BLaER1 treated with 17β-estradiol and CSF1 and Interleukin-3, amounts not matched to agents 10 nM and 100 nM (cell line): ENCODE results near the gene ZBTB8A.
"Not testable (repeated sequence)": the region's sequence is repeated elsewhere in the genome, so short reads cannot be mapped to it uniquely, and the experiment has no call there.

Source experiments
- H3K27ac ChIP-seq, 11 experiments: shearing (Covaris generic); formaldehyde crosslinking; 2 replicates each; pipeline ENCODE4 v1.8.1; 2022
- H3K27me3 ChIP-seq, 11 experiments: shearing (Covaris generic); formaldehyde crosslinking; 2 replicates each; pipeline ENCODE4 v1.8.1; 2022
- H3K36me3 ChIP-seq, 11 experiments: shearing (Covaris generic); formaldehyde crosslinking; 2 replicates each; pipeline ENCODE4 v1.8.1; 2022
- H3K4me1 ChIP-seq, 10 experiments: shearing (Covaris generic); formaldehyde crosslinking; 2 replicates each; pipeline ENCODE4 v1.8.1; 2022
- H3K4me2 ChIP-seq, 11 experiments: shearing (Covaris generic); formaldehyde crosslinking; 2 replicates each; pipeline ENCODE4 v1.8.1; 2022
- H3K4me3 ChIP-seq, 10 experiments: shearing (Covaris generic); formaldehyde crosslinking; 2 replicates each; pipeline ENCODE4 v1.8.1; 2022
- H3K9ac ChIP-seq, 11 experiments: shearing (Covaris generic); formaldehyde crosslinking; 2 replicates each; pipeline ENCODE4 v1.8.1; 2022
- H3K9me3 ChIP-seq, 11 experiments: shearing (Covaris generic); formaldehyde crosslinking; replicated peaks in 1 of 11; 2 replicates each; pipeline ENCODE4 v1.8.1; 2022
- H4K20me1 ChIP-seq, 11 experiments: shearing (Covaris generic); formaldehyde crosslinking; 2 replicates each; pipeline ENCODE4 v1.8.1; 2022
- Cebpa-rat ChIP-seq, 11 experiments: shearing (Covaris generic); IDR thresholded peaks; 2 replicates each; pipeline ENCODE4 v1.8.1; 2022

ZBTB8A gene

DNA sequence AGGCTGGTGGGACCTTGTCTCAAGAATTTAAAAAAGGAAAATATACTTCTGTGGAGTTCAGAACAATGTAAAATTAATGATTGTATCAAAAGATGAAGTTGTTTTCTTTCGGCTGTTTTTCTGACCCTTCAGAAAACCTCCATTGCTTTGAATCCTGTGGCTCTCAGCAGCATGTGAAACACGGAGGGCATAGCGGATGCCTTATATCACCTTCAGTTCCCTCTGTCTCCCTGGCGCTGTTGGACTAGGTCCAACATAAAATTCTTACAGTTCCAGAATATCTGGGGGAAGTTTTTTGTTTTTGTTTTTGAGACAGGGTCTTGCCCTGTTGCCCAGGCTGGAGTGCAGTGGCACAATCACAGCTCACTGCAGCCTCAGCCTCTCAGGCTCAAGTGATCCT, 7.4 kb downstream of the ZBTB8A start:
- Histone ChIP-seq H3K9me3 (no peaks in the 10 kb centered on the region), H3K9ac (no peak overlapping the region), H3K4me2 (no peak overlapping the region), H3K27me3 (peaks cover 0 to 4% (median 2%) of the 10 kb centered on the region in 11 experiments; a peak in 12 of 22 replicates), H3K36me3 (no peaks in the 10 kb centered on the region), H3K27ac (no peak overlapping the region), H3K4me1 (no peaks in the 10 kb centered on the region), H3K4me3 (no peak overlapping the region), H4K20me1 (no peaks in the 10 kb centered on the region; a peak in 1 of 22 replicates)
- no peak for TF ChIP-seq Cebpa-rat (IDR thresholded peaks at IDR 0.05)

DNA sequence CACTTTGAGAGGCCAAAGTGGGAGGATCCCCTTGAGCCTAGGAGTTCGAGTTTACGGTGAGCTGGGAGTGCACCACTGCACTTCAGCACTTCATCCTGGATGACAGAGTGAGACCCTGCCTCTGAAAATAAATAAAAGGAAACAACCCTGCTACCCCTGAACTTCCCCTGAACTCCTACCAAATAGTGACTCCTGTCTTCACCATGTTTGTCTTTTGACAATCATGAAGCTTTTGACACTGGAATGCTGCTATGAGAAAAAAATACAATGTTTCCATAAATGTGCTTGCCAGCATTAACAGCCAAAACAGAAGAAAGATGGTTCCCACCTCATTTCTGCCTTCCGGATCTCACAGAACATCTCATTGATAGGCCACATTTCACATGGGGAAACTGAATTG, 10.4 kb downstream of the ZBTB8A start:
- Histone ChIP-seq H3K27me3 (no peaks in the 10 kb centered on the region), H3K4me2 (no peak overlapping the region), H4K20me1 (no peaks in the 10 kb centered on the region; a peak in 1 of 22 replicates), H3K27ac (no peak overlapping the region), H3K36me3 (peaks cover 0 to 7% (median 0%) of the 10 kb centered on the region in 11 experiments; a peak in 2 of 22 replicates), H3K4me1 (no peaks in the 10 kb centered on the region), H3K9ac (no peak overlapping the region), H3K9me3 (no peaks in the 10 kb centered on the region), H3K4me3 (no peak overlapping the region)
- no peak for TF ChIP-seq Cebpa-rat (IDR thresholded peaks at IDR 0.05)

DNA sequence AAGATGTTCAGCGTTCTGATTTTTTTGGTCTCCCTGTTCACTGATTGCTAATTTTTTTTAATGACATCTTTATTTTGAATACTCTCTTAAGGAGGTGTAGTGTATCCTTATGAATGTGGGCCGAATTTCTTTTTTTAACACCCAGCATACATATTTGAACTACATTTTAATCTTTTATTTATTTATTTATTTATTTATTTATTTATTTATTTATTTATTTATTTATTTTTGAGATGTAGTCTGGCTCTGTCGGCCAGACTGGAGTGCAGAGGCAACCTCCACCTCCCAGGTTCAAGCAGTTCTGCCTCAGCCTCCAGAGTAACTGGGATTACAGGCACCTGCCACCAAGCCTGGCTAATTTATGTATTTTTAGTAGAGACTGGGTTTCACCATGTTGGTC, 15.1 kb downstream of the ZBTB8A start:
- Histone ChIP-seq H4K20me1 (no peaks in the 10 kb centered on the region), H3K4me1 (no peaks in the 10 kb centered on the region), H3K27ac (no peak overlapping the region), H3K9me3 (no peaks in the 10 kb centered on the region), H3K4me2 (no peak overlapping the region), H3K9ac (no peak overlapping the region), H3K36me3 (peaks cover 0 to 7% (median 0%) of the 10 kb centered on the region in 11 experiments; a peak in 3 of 22 replicates), H3K27me3 (no peaks in the 10 kb centered on the region), H3K4me3 (no peak overlapping the region)
- no peak for TF ChIP-seq Cebpa-rat (IDR thresholded peaks at IDR 0.05)

DNA sequence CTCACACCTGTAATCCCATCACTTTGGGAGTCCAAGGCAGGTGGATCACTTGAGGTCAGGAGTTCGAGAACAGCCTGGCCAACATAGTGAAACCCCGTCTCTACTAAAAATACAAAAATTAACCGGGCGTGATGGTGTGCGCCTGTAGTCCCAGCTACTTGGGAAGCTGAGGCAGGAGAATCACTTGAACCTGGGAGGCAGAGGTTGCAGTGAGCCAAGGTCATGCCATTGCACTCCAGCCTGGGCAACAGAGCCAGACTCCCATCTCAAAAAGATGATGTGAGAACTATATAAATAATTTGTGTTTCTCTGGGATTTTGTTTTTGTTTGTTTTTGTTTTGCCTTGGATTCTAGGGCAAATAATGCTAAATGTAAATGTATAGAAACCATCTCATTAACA, 17.8 kb downstream of the ZBTB8A start:
- not testable (repeated sequence) for H3K27ac ChIP-seq, H3K27me3 ChIP-seq, H3K4me3 ChIP-seq, H3K4me2 ChIP-seq, H4K20me1 ChIP-seq, H3K4me1 ChIP-seq, H3K9ac ChIP-seq, H3K9me3 ChIP-seq
- peaks cover 0 to 16% (median 4%) of the 10 kb centered on the region in 11 experiments; a peak in 5 of 22 replicates for H3K36me3 ChIP-seq

DNA sequence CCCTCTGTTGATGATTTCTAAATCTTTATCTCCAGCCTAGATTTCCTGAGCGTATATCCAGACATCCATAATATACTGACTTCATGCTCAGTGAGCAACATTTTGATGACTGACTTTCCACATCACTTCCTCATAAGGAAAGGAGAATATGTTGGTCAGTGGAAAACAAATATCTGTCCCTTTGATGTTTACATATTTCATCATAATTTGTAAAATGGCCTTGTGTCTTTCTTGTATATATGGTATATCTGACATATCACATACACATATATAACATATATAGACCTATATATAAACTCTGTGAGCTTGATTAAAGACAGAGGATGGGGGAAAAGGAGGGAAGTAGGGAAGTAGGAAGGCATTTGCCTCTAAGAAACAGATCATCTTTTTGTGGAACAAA, 18.6 kb downstream of the ZBTB8A start:
- H4K20me1 ChIP-seq = no peaks in the 10 kb centered on the region; a peak in 1 of 22 replicates
- H3K4me1 ChIP-seq = no peaks in the 10 kb centered on the region
- H3K9me3 ChIP-seq = no peaks in the 10 kb centered on the region
- no peak overlapping the region for H3K9ac ChIP-seq
- H3K27ac ChIP-seq = no peak overlapping the region
- peaks cover 0 to 16% (median 4%) of the 10 kb centered on the region in 11 experiments; a peak in 5 of 22 replicates for H3K36me3 ChIP-seq
- TF ChIP-seq Cebpa-rat (IDR thresholded peaks at IDR 0.05) = no peak
- H3K4me2 ChIP-seq = no peak overlapping the region
- H3K27me3 ChIP-seq = no peaks in the 10 kb centered on the region
- H3K4me3 ChIP-seq = no peak overlapping the region

DNA sequence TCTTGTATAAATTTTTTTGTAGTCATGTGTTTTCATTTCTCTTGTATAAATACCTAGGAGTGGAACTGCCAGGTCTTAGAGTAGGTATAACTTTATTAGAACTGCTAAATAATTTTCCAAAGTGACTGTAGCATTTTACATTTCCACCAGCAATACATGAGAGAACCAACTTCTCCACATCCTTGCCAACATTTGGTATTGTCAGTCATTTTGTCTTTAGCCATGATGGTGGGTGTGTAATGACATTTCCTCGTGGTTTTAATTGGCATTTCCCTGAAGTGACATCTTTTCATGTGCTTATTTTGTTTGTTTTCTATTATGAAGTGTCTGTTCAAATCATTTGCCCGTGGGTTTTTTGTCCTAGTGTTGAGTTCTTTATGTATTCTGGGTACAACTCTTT, 29.7 kb downstream of the ZBTB8A start:
- Histone ChIP-seq H3K9me3 (no peaks in the 10 kb centered on the region), H3K4me1 (no peaks in the 10 kb centered on the region), H4K20me1 (no peaks in the 10 kb centered on the region), H3K4me3 (no peak overlapping the region), H3K4me2 (no peak overlapping the region), H3K27ac (no peak overlapping the region), H3K36me3 (peaks cover 0 to 2% (median 0%) of the 10 kb centered on the region in 11 experiments; a peak in 2 of 22 replicates), H3K9ac (no peak overlapping the region), H3K27me3 (no peaks in the 10 kb centered on the region)
- TF ChIP-seq Cebpa-rat (IDR thresholded peaks at IDR 0.05) = no peak

DNA sequence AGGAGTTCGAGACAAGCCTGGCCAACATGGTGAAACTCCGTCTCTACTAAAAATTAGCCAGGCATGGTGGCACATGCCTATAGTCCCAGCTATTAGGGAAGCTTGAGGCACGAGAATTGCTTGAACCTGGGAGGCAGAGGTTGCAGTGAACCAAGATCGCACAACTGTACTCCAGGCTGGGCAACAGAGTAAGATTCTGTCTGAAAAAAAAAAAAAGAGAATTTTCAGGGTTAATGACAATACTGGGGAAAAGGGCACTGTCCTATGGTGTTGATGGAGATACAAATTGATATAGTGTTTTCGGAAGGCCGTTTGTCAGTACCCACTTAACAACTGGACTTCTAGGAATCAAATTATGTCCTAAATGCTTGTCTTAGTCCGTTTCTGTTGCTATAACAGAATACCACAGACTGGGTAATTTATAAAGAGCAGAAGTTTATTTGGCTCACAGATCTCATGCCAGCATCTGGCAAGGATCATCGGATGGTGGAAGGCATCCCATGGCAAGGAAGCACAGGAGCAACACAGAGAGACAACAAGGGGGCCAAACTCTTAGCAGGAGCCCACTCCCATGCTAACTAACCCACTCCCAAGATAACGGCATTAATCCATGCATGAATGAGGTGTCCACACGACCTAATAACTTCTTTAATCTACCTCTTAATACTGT, 41.3 kb downstream of the ZBTB8A start:
- TF ChIP-seq Cebpa-rat (IDR thresholded peaks at IDR 0.05) = no peak
- Histone ChIP-seq H4K20me1 (no peaks in the 10 kb centered on the region), H3K4me3 (no peak overlapping the region), H3K9ac (no peak overlapping the region), H3K4me2 (no peak overlapping the region), H3K4me1 (no peaks in the 10 kb centered on the region), H3K36me3 (no peaks in the 10 kb centered on the region), H3K27me3 (no peaks in the 10 kb centered on the region), H3K9me3 (no peaks in the 10 kb centered on the region), H3K27ac (no peak overlapping the region)

DNA sequence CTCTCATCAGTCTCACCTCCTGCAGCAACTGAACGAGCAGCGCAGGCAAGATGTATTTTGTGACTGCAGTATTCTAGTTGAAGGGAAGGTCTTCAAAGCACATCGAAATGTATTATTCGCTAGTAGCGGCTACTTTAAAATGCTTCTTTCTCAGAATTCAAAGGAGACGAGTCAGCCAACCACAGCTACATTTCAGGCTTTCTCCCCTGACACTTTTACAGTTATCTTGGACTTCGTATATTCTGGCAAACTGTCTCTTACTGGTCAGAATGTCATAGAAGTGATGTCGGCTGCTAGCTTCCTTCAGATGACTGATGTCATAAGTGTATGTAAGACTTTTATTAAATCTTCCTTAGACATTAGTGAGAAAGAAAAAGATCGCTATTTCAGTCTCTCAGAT, 53.7 kb downstream of the ZBTB8A start:
- no peaks in the 10 kb centered on the region for H4K20me1 ChIP-seq
- no peak overlapping the region for H3K9ac ChIP-seq
- no peaks in the 10 kb centered on the region for H3K4me1 ChIP-seq
- no peaks in the 10 kb centered on the region for H3K27me3 ChIP-seq
- TF ChIP-seq Cebpa-rat (IDR thresholded peaks at IDR 0.05) = no peak
- H3K4me2 ChIP-seq = no peak overlapping the region
- H3K9me3 ChIP-seq = no peaks in the 10 kb centered on the region
- H3K27ac ChIP-seq = no peak overlapping the region
- H3K36me3 ChIP-seq = peaks cover 0 to 21% (median 6%) of the 10 kb centered on the region in 11 experiments; a peak in 10 of 22 replicates
- H3K4me3 ChIP-seq = no peak overlapping the region

DNA sequence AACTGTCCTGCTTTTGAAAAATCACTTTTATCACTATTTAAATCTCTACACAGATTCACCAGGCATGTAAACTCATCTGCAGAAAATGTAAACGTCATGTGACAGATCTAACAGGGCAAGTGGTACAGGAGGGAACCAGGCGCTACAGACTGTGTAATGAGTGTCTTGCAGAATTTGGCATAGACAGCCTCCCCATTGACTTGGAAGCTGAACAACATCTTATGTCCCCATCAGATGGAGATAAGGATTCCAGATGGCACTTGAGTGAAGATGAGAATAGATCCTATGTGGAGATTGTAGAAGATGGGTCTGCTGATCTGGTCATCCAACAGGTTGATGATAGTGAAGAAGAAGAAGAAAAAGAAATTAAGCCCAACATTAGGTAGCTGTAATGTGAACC, 60.8 kb downstream of the ZBTB8A start:
- TF ChIP-seq Cebpa-rat (IDR thresholded peaks at IDR 0.05) = no peak
- Histone ChIP-seq H3K9me3 (no peaks in the 10 kb centered on the region), H3K27me3 (no peaks in the 10 kb centered on the region)

More for the DNA sequence above, 60.8 kb downstream of the ZBTB8A start:
- H3K9ac ChIP-seq = no peak overlapping the region
- H4K20me1 ChIP-seq = no peaks in the 10 kb centered on the region
- no peak overlapping the region for H3K4me3 ChIP-seq
- H3K4me2 ChIP-seq = no peak overlapping the region
- no peak overlapping the region for H3K27ac ChIP-seq
- H3K36me3 ChIP-seq = peaks cover 0 to 23% (median 5%) of the 10 kb centered on the region in 11 experiments; a peak in 10 of 22 replicates
- no peaks in the 10 kb centered on the region for H3K4me1 ChIP-seq
